Parietal lobe (tissue), 1 donor: ENCODE data around the gene ITGAV. TPM values are rescaled to one million over a fixed set of nuclear protein-coding genes. Genes with fewer than 3 reads are reported as not detected.

Experiments used
- total RNA-seq: library from RNA; depleted of rRNA; stranded (reverse); fragments of >200 nt; gene quantifications from one replicate; pipeline ENCODE4 v1.2.3, GENCODE V29; 2014

The ITGAV gene
- total RNA-seq: 75.4 TPM

DNA sequence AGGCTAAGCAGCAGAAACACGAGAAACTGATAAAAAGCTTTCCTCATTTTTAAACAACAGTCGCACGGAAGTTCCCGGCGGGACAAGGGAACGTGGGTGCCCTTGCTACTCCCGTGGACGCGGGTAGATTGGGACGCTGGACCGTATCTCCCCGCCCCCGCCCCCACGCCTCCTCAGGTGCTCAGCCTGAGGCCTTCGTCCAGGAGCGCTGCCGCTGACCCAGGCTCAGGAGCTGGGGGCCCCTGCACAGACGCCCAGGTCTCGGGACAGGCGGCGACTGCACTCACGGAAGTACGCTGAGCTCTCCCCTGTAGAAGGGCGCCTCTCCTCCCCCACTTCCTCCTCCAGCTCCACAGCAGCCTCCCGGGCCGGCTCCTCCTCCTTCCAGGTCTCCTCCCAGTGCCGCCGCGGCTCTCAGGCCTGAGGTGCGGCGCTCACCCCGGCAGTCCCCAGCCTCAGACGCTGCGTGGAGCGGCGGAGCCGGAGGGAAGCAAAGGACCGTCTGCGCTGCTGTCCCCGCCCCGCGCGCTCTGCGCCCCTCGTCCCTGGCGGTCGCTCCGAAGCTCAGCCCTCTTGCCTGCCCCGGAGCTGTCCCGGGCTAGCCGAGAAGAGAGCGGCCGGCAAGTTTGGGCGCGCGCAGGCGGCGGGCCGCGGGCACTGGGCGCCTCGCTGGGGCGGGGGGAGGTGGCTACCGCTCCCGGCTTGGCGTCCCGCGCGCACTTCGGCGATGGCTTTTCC, at the start of gene ITGAV:
TSS of gene ITGAV (plus strand) at position 445 of the 738 bp plus-strand sequence. CDS start at position 728, 283 bp downstream.

Other genes starting within 250 kb of the ITGAV start
- gene ZC3H15, start 103.8 kb upstream of the ITGAV start, total RNA-seq: 86.1 TPM
- gene FAM171B, start 104.0 kb downstream of the ITGAV start, total RNA-seq: 154 TPM